H1 (cell line): Measurements from ENCODE around the gene CRTAC1. TPM values are rescaled to one million over a fixed set of nuclear protein-coding genes. Genes with fewer than 3 reads are reported as not detected.

ENCODE experiments used
- CTCF ChIA-PET: fragments of 300-600 bp; sonication (Branson Sonifier 250); formaldehyde crosslinking; loops from one replicate; lab custom pipeline; 2021; ENCODE audit not compliant: partially characterized antibody; lab: Charles Lee
- POLR2A ChIA-PET: fragments of 300-600 bp; sonication (Branson Sonifier 250); formaldehyde crosslinking; loops from one replicate; lab custom pipeline; 2021; ENCODE audit warnings: inconsistent platforms; ENCODE audit not compliant: partially characterized antibody; lab: Charles Lee
- DNase-seq, 2 experiments: peaks; one replicate each; pipeline versions ENCODE4 v3.0.0 to v3.0.0-alpha.2; 2010 to 2022; ENCODE audit warnings: low spot score in 2 of 2, low read depth in 1 of 2, mixed read lengths in 1 of 2
- FAIRE-seq: peaks from 2 replicates; lab custom pipeline; 2011; peaks lifted over from hg19 to GRCh38; lab: Jason Lieb, UNC
- H2AFZ ChIP-seq: 2 replicates; pipeline ENCODE4 v1.8.1; 2012; ENCODE audit warnings: low read length, inconsistent platforms
- H2AK5ac ChIP-seq: 2 replicates; pipeline ENCODE4 v1.6.1; 2013; ENCODE audit warnings: low read depth, low read length
- H2BK120ac ChIP-seq: replicated peaks from 2 replicates; pipeline ENCODE3; 2013; ENCODE audit warnings: low read depth, low read length, inconsistent platforms
- H2BK12ac ChIP-seq: 2 replicates; pipeline ENCODE4 v1.6.1; 2013; ENCODE audit warnings: low read depth, low read length
- H2BK15ac ChIP-seq: 2 replicates; pipeline ENCODE4 v1.6.1; 2013; ENCODE audit warnings: low read length
- H2BK20ac ChIP-seq: 2 replicates; pipeline ENCODE4 v1.6.1; 2013; ENCODE audit warnings: low read length
- H2BK5ac ChIP-seq: 2 replicates; pipeline ENCODE4 v1.6.1; 2013; ENCODE audit warnings: low read depth, low read length
- H3K14ac ChIP-seq: 2 replicates; pipeline ENCODE4 v1.6.1; 2013; ENCODE audit warnings: inconsistent platforms; ENCODE audit not compliant: insufficient read length
- H3K18ac ChIP-seq: 2 replicates; pipeline ENCODE4 v1.6.1; 2013; ENCODE audit warnings: low read length; ENCODE audit errors: extremely low read depth
- H3K23ac ChIP-seq: 2 replicates; pipeline ENCODE4 v1.6.1; 2013; ENCODE audit warnings: inconsistent platforms; ENCODE audit not compliant: insufficient read length
- H3K23me2 ChIP-seq: 2 replicates; pipeline ENCODE4 v1.6.1; 2013; ENCODE audit warnings: low read depth, low read length
- H3K27ac ChIP-seq: 2 replicates; pipeline ENCODE4 v1.6.1; 2011; ENCODE audit warnings: low read depth, low read length, inconsistent platforms
- H3K27me3 ChIP-seq, 4 experiments: replicated peaks in 1 of 4; 1 replicate in 1 of 4; 2 replicates in 3 of 4; pipeline versions ENCODE4 v1.6.1 to v1.8.1; 2011 to 2013; ENCODE audit warnings: low read length in 3 of 4, mild to moderate bottlenecking in 3 of 4, inconsistent platforms in 2 of 4, mixed read lengths in 2 of 4, moderate library complexity in 1 of 4; ENCODE audit not compliant: control insufficient read depth in 3 of 4, insufficient read depth in 3 of 4; ENCODE audit errors: extremely low read depth in 1 of 4
- H3K36me3 ChIP-seq, 4 experiments: 2 replicates each; pipeline versions ENCODE4 v1.6.1 to v1.8.1; 2011 to 2013; ENCODE audit warnings: mild to moderate bottlenecking in 4 of 4, low read length in 3 of 4, moderate library complexity in 2 of 4, control low read depth in 1 of 4, inconsistent platforms in 1 of 4; ENCODE audit not compliant: insufficient read depth in 4 of 4, control insufficient read depth in 2 of 4
- H3K4ac ChIP-seq: replicated peaks from 2 replicates; pipeline ENCODE3; 2013; ENCODE audit warnings: low read length, low read depth, mixed read lengths, inconsistent platforms; ENCODE audit not compliant: insufficient read length
- H3K4me1 ChIP-seq, 4 experiments: replicated peaks in 1 of 4; 1 replicate in 1 of 4; 2 replicates in 3 of 4; pipeline versions ENCODE4 v1.6.1 to v1.8.1; 2011 to 2013; ENCODE audit warnings: low read length in 3 of 4, inconsistent platforms in 2 of 4, mixed read lengths in 1 of 4; ENCODE audit not compliant: insufficient read depth in 4 of 4, control insufficient read depth in 3 of 4
- H3K4me2 ChIP-seq, 2 experiments: 2 replicates each; pipeline versions ENCODE4 v1.6.1 to v1.8.1; 2011 to 2013; ENCODE audit warnings: low read depth in 2 of 2, low read length in 2 of 2, control low read depth in 1 of 2, inconsistent platforms in 1 of 2, mild to moderate bottlenecking in 1 of 2; ENCODE audit not compliant: insufficient read depth in 1 of 2
- H3K4me3 ChIP-seq, 4 experiments: fragments of 200-600, 300-600 bp in 1 of 4; sonication (generic), shearing (Covaris generic), sonication (Bioruptor Twin) in 1 of 4; 2 replicates each; pipeline versions ENCODE4 v1.5.1 to v1.8.1; 2011 to 2016; ENCODE audit warnings: low read length in 4 of 4, low read depth in 3 of 4, control low read depth in 2 of 4, inconsistent platforms in 2 of 4, mild to moderate bottlenecking in 2 of 4, mixed read lengths in 1 of 4, moderate library complexity in 1 of 4; ENCODE audit not compliant: insufficient read depth in 2 of 4; ENCODE audit errors: extremely low read depth in 1 of 4
- H3K56ac ChIP-seq: replicated peaks from 2 replicates; pipeline ENCODE3; 2013; ENCODE audit warnings: low read depth, mild to moderate bottlenecking, mixed read lengths, low read length, inconsistent platforms; ENCODE audit not compliant: insufficient read length
- H3K79me1 ChIP-seq: 2 replicates; pipeline ENCODE4 v1.6.1; 2013; ENCODE audit warnings: low read depth, low read length, control low read depth
- H3K79me2 ChIP-seq, 2 experiments: 2 replicates each; pipeline versions ENCODE4 v1.6.1 to v1.8.1; 2012 to 2013; ENCODE audit warnings: low read length in 2 of 2, mild to moderate bottlenecking in 2 of 2, inconsistent platforms in 1 of 2; ENCODE audit not compliant: insufficient read depth in 2 of 2, control insufficient read depth in 1 of 2
- H3K9ac ChIP-seq, 4 experiments: replicated peaks in 1 of 4; 1 replicate in 1 of 4; 2 replicates in 3 of 4; pipeline versions ENCODE4 v1.6.1 to v1.8.1; 2011 to 2013; ENCODE audit warnings: low read depth in 3 of 4, low read length in 3 of 4, control low read depth in 2 of 4, mild to moderate bottlenecking in 2 of 4, moderate library complexity in 2 of 4, inconsistent platforms in 1 of 4; ENCODE audit errors: extremely low read depth in 1 of 4
- H3K9me3 ChIP-seq, 2 experiments: 2 replicates each; pipeline versions ENCODE4 v1.6.1 to v1.8.1; 2012 to 2013; ENCODE audit warnings: mild to moderate bottlenecking in 2 of 2, moderate library complexity in 2 of 2, control low read depth in 1 of 2, inconsistent platforms in 1 of 2, low read depth in 1 of 2, low read length in 1 of 2, mixed read lengths in 1 of 2; ENCODE audit not compliant: insufficient read depth in 2 of 2
- H4K20me1 ChIP-seq, 2 experiments: replicated peaks in 1 of 2; 2 replicates each; pipeline versions ENCODE3 to v1.8.1; 2011 to 2013; ENCODE audit warnings: inconsistent platforms in 2 of 2, low read length in 2 of 2, mild to moderate bottlenecking in 1 of 2; ENCODE audit not compliant: insufficient read depth in 2 of 2, control insufficient read depth in 1 of 2
- H4K5ac ChIP-seq: 2 replicates; pipeline ENCODE4 v1.6.1; 2013; ENCODE audit warnings: low read length, low read depth, mixed read lengths, inconsistent platforms; ENCODE audit not compliant: insufficient read length
- H4K8ac ChIP-seq: 2 replicates; pipeline ENCODE4 v1.8.0; 2013; ENCODE audit warnings: mild to moderate bottlenecking, moderate library complexity, low read length, inconsistent platforms; ENCODE audit not compliant: insufficient read depth; ENCODE audit errors: extremely low read depth
- H4K91ac ChIP-seq: replicated peaks from 2 replicates; pipeline ENCODE3; 2013; ENCODE audit warnings: low read length, mixed read lengths, inconsistent platforms; ENCODE audit not compliant: insufficient read length
- ASH2L ChIP-seq: fragments of 200-600, 300-600 bp; sonication (generic); IDR thresholded peaks from one replicate; pipeline ENCODE4 v1.7.1; 2017; ENCODE audit warnings: low read length
- CHD1 ChIP-seq: IDR thresholded peaks from 2 replicates; pipeline ENCODE4 v1.6.1; 2012; ENCODE audit warnings: low read depth, low read length, improper control_type of control experiment
- CREB1 ChIP-seq: IDR thresholded peaks from 2 replicates; pipeline ENCODE4 v1.6.1; 2012; ENCODE audit warnings: inconsistent platforms
- HDAC2 ChIP-seq, 2 experiments: fragments of 300-600 bp in 1 of 2; sonication (generic) in 1 of 2; IDR thresholded peaks; 2 replicates each; pipeline ENCODE4 v1.6.1; 2011 to 2012; ENCODE audit warnings: low read depth in 2 of 2, low read length in 2 of 2, mild to moderate bottlenecking in 2 of 2, moderate library complexity in 2 of 2, borderline replicate concordance in 1 of 2, inconsistent platforms in 1 of 2
- RBBP5 ChIP-seq: IDR thresholded peaks from 2 replicates; pipeline ENCODE4 v1.7.1; 2012; ENCODE audit warnings: low read depth, mild to moderate bottlenecking, inconsistent platforms, low read length, moderate library complexity, borderline replicate concordance
- TAF1 ChIP-seq: IDR thresholded peaks from 2 replicates; pipeline ENCODE4 v1.6.1; 2011; ENCODE audit warnings: mild to moderate bottlenecking, low read depth, low read length
- WGBS, 2 experiments: shearing (Covaris generic) in 1 of 2; methylation state at CpG; one replicate each; pipeline versions ENCODE4 v1.1.6 to v1.1.7; 2013 to 2015; ENCODE audit warnings: low lambda C conversion rate in 2 of 2, mixed read lengths in 2 of 2, inconsistent platforms in 1 of 2, low coverage in 1 of 2, missing lambda C conversion rate in 1 of 2; ENCODE audit not compliant: insufficient replicate concordance in 2 of 2, insufficient coverage in 1 of 2, insufficient read length in 1 of 2; ENCODE audit errors: extremely low coverage in 1 of 2, missing lambda C conversion rate in 1 of 2; 5-methylcytosine and 5-hydroxymethylcytosine counted together
- polyA plus RNA-seq, 7 experiments: library from polyadenylated mRNA; depleted of rRNA in 3 of 7; stranded (reverse) in 5 of 7; unstranded in 2 of 7; fragments of >200 nt in 5 of 7; fragments of 200-250 nt in 2 of 7; gene quantifications; 1 replicate in 5 of 7; 2 replicates in 1 of 7; 4 replicates in 1 of 7; pipeline versions ENCODE4 v1.2.1 to v1.2.3, GENCODE V29; 2011 to 2013; ENCODE audit warnings: missing spikeins in 2 of 7, mixed read lengths in 2 of 7
- total RNA-seq: library from RNA; stranded (reverse); fragmentation: NEBNext Ultra II Directional; extraction: Animal tissue kit (Norgen Biotek cat#: 25700); gene quantifications from 2 replicates; pipeline ENCODE4 v1.2.1, GENCODE V29; 2021

Gene CRTAC1
- total and polyA plus RNA-seq, 2 of the 8 experiments (the other 6 are each of a cell fraction or from before 2014, with no cell fraction given), result 0.91 to 1.2 TPM

DNA sequence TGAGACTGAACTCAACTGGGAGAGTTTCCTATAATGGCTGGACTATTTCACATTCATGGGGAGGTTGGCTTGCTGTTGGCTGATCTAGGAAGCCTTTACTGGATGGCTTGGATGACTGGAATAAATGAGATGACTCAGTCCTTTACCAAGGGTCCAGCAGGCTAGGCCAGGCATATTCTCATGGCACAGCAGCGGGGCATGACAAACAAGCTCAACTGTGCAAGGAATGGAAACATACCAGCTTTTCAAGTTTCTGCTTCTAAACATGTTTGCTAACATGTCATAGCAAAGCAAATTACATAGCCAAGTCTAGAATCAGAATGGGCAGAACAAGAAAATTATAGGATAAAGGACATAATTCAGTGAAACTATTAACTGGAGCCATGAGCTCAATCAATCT lies 46.8 kb upstream of the CRTAC1 start:
- H3K23me2 ChIP-seq, result no peaks in the 10 kb centered on the region; the same call in 1 of the 2 replicates

More for the DNA sequence above, 46.8 kb upstream of the CRTAC1 start:
- FAIRE-seq (no peak), DNase-seq (no peak)
- Histone ChIP-seq H3K4ac (no peak overlapping the region), H2BK12ac (no peak overlapping the region), H2BK120ac (no peak overlapping the region), H3K4me1 (no peaks in the 10 kb centered on the region), H3K18ac (no peak overlapping the region), H3K9ac (no peak overlapping the region), H3K4me3 (no peak overlapping the region), H4K5ac (no peak overlapping the region), H3K56ac (no peak overlapping the region)
- TF ChIP-seq CREB1, result no peak
- no peak for TF ChIP-seq HDAC2 (IDR thresholded peaks at IDR 0.05; ENCODE audit: borderline replicate concordance in 1 of 2, low read depth in 2 of 2, low read length in 2 of 2)
- no peak for TF ChIP-seq RBBP5
- no peak for TF ChIP-seq TAF1
- TF ChIP-seq CHD1, result no peak
- TF ChIP-seq ASH2L, result no peak
- TF ChIP-seq, all 59 proteins: peak for 0
- Histone ChIP-seq H4K20me1 (peaks cover 0 to 1% of the 10 kb centered on the region in 2 experiments), H3K23ac (no peak overlapping the region), H3K36me3 (no peaks in the 10 kb centered on the region), H2AK5ac (no peak overlapping the region), H3K4me2 (no peak overlapping the region), H2BK20ac (no peak overlapping the region), H3K79me2 (no peaks in the 10 kb centered on the region), H3K27ac (no peak overlapping the region), H2AFZ (no peak overlapping the region), H2BK15ac (no peak overlapping the region), H3K14ac (no peak overlapping the region), H3K27me3 (no peaks in the 10 kb centered on the region), H4K8ac (no peak overlapping the region), H3K9me3 (no peaks in the 10 kb centered on the region), H4K91ac (no peak overlapping the region), H3K79me1 (no peaks in the 10 kb centered on the region), H2BK5ac (no peak overlapping the region)
- CTCF ChIA-PET, result interaction anchor here (1.5 to 1.9 kb wide), 3 partner anchors 9 to 32 kb away, joined by 4 to 5 read pairs (median 5); no protein-coding TSS in a partner anchor
- POLR2A ChIA-PET, result no interaction called here
- 83% methylated on average over 1 of the region's 1 CpG; no CpG with 5 or more reads in 1 of the 2 experiments for WGBS, 2 experiments
